Neural crest cell (in vitro differentiated cells): ENCODE data around the gene GALNT11. TPM values are rescaled to one million over a fixed set of nuclear protein-coding genes. Genes with fewer than 3 reads are reported as not detected.

Source experiments
- DNase-seq: peaks from one replicate; pipeline ENCODE4 v3.0.0; 2021; ENCODE audit warnings: low read depth, mixed read lengths, low spot score
- H3K27ac Mint-ChIP-seq: one replicate; pipeline ENCODE4 v1.8.0; 2021; ENCODE audit warnings: mild to moderate bottlenecking, mixed read lengths; ENCODE audit not compliant: unreplicated experiment
- H3K27me3 Mint-ChIP-seq: 2 replicates; pipeline ENCODE4 v1.8.0; 2021; ENCODE audit warnings: low read depth, mild to moderate bottlenecking, mixed read lengths
- H3K36me3 Mint-ChIP-seq: 2 replicates; pipeline ENCODE4 v1.8.0; 2021; ENCODE audit warnings: low read depth, mild to moderate bottlenecking, mixed read lengths
- H3K4me1 Mint-ChIP-seq: 2 replicates; pipeline ENCODE4 v1.8.0; 2021; ENCODE audit warnings: mixed read lengths
- H3K4me3 Mint-ChIP-seq: one replicate; pipeline ENCODE4 v1.8.0; 2021; ENCODE audit warnings: mild to moderate bottlenecking, mixed read lengths
- H3K9me3 Mint-ChIP-seq: 2 replicates; pipeline ENCODE4 v1.8.0; 2021; ENCODE audit warnings: mixed read lengths
- total RNA-seq: library from RNA; stranded (reverse); gene quantifications from 2 replicates; pipeline ENCODE4 v1.2.1, GENCODE V29; 2021
- TF ChIP-seq, protein P1 (sequence below): fragments of 200-600 bp; sonication (generic); conservative IDR thresholded peaks from 2 replicates; pipeline ENCODE4 v1.5.0; 2021; ENCODE audit warnings: antibody characterized with exemption, mild to moderate bottlenecking

Gene GALNT11
- total RNA-seq, 1 donor from 2014 or later, result 30.6 TPM

DNA sequence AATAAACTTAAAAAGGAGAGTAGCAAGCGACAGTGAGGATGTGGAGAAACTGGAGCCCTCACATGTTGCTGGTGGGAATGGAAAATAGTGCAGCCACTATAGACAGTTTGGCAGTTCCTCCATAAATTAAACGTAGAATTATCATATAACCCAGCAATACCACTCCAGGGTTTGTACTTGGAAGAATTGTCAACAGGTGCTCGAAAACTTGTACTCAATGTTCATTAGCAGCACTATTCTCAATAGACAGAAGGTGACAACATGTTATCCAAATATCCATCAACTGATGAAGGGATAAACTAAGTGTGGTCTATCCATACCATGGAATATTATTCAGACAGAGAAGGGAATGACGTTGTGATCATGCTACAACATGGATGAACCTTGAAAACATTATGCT, 71.9 kb downstream of the GALNT11 start:
- no peak for DNase-seq
- H3K4me3 Mint-ChIP-seq, result no peak overlapping the region
- H3K27me3 Mint-ChIP-seq, result no peaks in the 10 kb centered on the region
- TF ChIP-seq, protein P1, sequence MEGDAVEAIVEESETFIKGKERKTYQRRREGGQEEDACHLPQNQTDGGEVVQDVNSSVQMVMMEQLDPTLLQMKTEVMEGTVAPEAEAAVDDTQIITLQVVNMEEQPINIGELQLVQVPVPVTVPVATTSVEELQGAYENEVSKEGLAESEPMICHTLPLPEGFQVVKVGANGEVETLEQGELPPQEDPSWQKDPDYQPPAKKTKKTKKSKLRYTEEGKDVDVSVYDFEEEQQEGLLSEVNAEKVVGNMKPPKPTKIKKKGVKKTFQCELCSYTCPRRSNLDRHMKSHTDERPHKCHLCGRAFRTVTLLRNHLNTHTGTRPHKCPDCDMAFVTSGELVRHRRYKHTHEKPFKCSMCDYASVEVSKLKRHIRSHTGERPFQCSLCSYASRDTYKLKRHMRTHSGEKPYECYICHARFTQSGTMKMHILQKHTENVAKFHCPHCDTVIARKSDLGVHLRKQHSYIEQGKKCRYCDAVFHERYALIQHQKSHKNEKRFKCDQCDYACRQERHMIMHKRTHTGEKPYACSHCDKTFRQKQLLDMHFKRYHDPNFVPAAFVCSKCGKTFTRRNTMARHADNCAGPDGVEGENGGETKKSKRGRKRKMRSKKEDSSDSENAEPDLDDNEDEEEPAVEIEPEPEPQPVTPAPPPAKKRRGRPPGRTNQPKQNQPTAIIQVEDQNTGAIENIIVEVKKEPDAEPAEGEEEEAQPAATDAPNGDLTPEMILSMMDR, result no peak
- peaks cover 14% of the 10 kb centered on the region for H3K36me3 Mint-ChIP-seq
- H3K27ac Mint-ChIP-seq, result no peak overlapping the region
- no peaks in the 10 kb centered on the region for H3K9me3 Mint-ChIP-seq
- H3K4me1 Mint-ChIP-seq, result peaks cover 8% of the 10 kb centered on the region

DNA sequence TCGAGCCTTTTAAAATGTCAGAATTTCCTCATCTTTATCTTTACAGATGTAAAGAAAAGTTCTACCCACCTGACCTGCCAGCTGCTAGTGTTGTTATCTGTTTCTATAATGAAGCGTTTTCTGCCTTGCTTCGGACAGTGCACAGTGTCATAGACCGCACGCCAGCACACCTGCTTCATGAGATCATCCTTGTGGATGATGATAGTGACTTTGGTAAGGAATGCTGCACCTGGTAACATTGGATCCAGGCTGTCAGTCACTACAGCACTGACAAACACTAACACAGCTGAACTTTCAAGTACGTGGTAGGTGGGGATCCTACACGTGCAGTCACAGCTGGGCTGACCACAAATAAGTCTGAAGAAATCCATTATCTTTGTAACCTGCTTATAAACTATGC, 77.6 kb downstream of the GALNT11 start:
- TF ChIP-seq, protein P1, result no peak
- DNase-seq, result no peak
- H3K4me3 Mint-ChIP-seq, result no peak overlapping the region
- H3K4me1 Mint-ChIP-seq, result no peaks in the 10 kb centered on the region
- no peak overlapping the region for H3K27ac Mint-ChIP-seq
- no peaks in the 10 kb centered on the region for H3K27me3 Mint-ChIP-seq
- peaks cover 12% of the 10 kb centered on the region for H3K36me3 Mint-ChIP-seq
- no peaks in the 10 kb centered on the region for H3K9me3 Mint-ChIP-seq

DNA sequence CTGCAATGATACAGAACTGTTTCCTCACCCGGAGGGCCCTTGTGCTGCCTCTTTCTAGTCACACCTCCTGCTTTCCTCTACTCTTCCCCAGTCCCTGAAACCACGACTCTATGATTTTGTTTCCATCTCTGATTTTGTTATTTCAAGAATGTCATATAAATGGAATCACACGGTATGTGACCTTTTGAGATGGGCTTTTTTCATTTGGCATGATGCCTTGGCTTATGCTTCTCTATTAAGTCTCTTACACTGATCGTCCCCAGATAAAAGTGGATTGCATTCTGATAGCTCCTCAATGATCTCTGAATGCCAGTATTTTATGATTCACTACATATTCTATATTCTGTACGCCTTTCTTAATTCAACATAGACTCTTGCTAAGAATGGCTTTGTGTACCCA, 78.2 kb downstream of the GALNT11 start:
- no peaks in the 10 kb centered on the region for H3K4me1 Mint-ChIP-seq
- no peak overlapping the region for H3K27ac Mint-ChIP-seq
- H3K27me3 Mint-ChIP-seq, result no peaks in the 10 kb centered on the region
- DNase-seq, result no peak
- peaks cover 9% of the 10 kb centered on the region for H3K36me3 Mint-ChIP-seq
- H3K4me3 Mint-ChIP-seq, result no peak overlapping the region
- TF ChIP-seq, protein P1, result no peak
- H3K9me3 Mint-ChIP-seq, result no peaks in the 10 kb centered on the region

DNA sequence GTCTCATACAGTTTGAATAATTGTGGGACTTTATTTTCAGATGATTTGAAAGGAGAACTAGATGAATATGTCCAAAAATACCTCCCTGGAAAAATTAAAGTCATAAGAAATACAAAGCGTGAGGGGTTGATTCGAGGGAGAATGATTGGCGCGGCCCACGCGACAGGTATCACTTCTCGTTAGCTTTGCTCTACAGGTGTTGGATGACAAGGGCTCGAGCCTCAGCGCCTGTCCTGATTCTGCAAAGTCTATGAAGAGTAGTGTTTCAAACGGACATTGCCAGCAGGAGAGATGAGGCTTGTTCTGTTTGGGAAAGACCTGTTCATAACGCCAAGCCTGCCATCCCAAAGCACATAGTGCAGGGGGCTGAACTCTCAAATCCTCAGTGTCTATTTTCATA, 79.7 kb downstream of the GALNT11 start:
- Mint-ChIP-seq H3K27ac (no peak overlapping the region), H3K27me3 (no peaks in the 10 kb centered on the region), H3K4me1 (no peaks in the 10 kb centered on the region), H3K4me3 (no peak overlapping the region), H3K9me3 (no peaks in the 10 kb centered on the region), H3K36me3 (peaks cover 12% of the 10 kb centered on the region)
- DNase-seq, result no peak
- TF ChIP-seq, protein P1, result no peak

DNA sequence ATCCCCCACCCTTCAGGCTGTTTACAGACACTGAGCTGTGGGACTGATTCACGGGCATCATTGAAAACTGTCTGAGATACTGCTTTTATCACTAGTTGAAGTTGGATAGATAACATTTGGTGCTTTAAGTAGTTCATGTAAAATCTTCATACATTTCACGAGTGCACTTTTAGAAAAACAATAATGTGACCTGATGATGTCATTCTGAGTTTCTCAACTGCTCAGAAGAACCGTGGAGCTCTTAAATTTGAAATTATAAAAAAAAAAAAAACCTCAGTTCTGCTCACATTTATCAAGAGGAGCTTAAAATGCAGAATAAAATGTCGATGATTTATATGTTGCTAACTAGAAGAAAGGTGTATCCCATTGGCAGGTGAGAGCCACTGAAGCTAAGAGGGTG, 81.5 kb downstream of the GALNT11 start:
- DNase-seq, result no peak
- Mint-ChIP-seq H3K4me3 (no peak overlapping the region), H3K27me3 (no peaks in the 10 kb centered on the region), H3K27ac (no peak overlapping the region), H3K4me1 (no peaks in the 10 kb centered on the region), H3K9me3 (no peaks in the 10 kb centered on the region), H3K36me3 (peaks cover 9% of the 10 kb centered on the region)
- TF ChIP-seq, protein P1, result no peak

DNA sequence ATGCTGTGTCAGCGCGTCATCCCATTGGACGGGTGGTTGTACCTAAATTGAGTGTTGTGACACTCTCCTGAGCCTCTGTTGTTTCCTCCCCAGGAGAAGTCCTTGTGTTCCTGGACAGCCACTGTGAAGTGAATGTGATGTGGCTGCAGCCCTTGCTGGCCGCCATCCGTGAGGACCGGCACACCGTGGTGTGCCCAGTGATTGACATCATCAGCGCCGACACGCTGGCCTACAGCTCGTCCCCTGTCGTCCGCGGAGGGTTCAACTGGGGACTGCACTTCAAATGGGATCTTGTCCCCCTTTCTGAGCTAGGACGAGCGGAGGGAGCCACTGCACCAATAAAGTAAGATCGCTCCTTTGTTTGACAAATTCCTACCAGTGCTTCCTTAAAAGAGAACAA, 82.5 kb downstream of the GALNT11 start:
- H3K27me3 Mint-ChIP-seq, result no peaks in the 10 kb centered on the region
- H3K4me1 Mint-ChIP-seq, result no peaks in the 10 kb centered on the region
- no peak overlapping the region for H3K4me3 Mint-ChIP-seq
- DNase-seq, result no peak
- peaks cover 9% of the 10 kb centered on the region for H3K36me3 Mint-ChIP-seq
- TF ChIP-seq, protein P1, result no peak
- H3K27ac Mint-ChIP-seq, result no peak overlapping the region
- no peaks in the 10 kb centered on the region for H3K9me3 Mint-ChIP-seq
